ENCODE results near the gene ANGPTL8. TPM values are rescaled to one million over a fixed set of nuclear protein-coding genes. Genes with fewer than 3 reads are reported as not detected.

Gene ANGPTL8
- polyA plus RNA-seq, 2 of the 4 experiments (the other 2 are of a cell fraction) = 0.12 TPM; not detected in 1

DNA sequence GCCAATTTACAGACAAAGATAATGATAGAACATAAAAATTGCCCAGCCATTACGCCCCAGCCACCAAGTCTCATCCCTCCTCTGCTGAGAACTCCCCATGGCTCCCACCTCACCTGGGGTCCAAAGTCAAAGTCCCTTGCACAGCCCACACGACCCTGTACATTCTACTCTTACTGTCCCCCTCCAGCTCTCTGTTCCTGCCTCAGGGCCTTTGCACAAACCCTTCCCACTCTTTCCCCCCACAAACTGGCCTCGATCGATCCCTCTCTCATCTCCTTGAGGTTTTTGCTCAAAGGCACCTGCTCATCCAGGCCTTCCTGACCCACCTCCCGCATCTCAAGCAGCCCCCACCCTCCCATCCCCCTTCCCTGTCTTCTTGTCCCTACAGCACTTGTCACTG lies 21.6 kb downstream of the ANGPTL8 start:
- FAIRE-seq (no peak), ATAC-seq (no peak), DNase-seq (ENCODE audit: low read depth in 1 of 2, low spot score in 1 of 2) (no peak)
- Histone ChIP-seq H3K27ac (no peak overlapping the region), H3K4me1 (peaks cover 26% of the 10 kb centered on the region), H3K4me2 (peak overlapping the region; percentile 91; the same call in 2 of the 3 replicates), H3K4me3 (no peak overlapping the region), H3K9me3 (no peaks in the 10 kb centered on the region)
- 74% methylated on average over 5 of the region's 5 CpGs for WGBS (ENCODE audit: missing lambda C conversion rate)
- ChIA-PET CTCF (no interaction called here), POLR2A (no interaction called here)
- no peak for TF ChIP-seq NFE2L2 (conservative IDR thresholded peaks at IDR 0.05; ENCODE audit: low read length)
- TF ChIP-seq HEYL (CRISPR knock-in tag; IDR thresholded peaks at IDR 0.05) = no peak
- TF ChIP-seq RCOR1 (IDR thresholded peaks at IDR 0.05; ENCODE audit: low read depth, low read length) = no peak
- no peak for TF ChIP-seq FOXS1 (CRISPR knock-in tag; IDR thresholded peaks at IDR 0.05)
- TF ChIP-seq FOSB (CRISPR knock-in tag; IDR thresholded peaks at IDR 0.05) = no peak

DNA sequence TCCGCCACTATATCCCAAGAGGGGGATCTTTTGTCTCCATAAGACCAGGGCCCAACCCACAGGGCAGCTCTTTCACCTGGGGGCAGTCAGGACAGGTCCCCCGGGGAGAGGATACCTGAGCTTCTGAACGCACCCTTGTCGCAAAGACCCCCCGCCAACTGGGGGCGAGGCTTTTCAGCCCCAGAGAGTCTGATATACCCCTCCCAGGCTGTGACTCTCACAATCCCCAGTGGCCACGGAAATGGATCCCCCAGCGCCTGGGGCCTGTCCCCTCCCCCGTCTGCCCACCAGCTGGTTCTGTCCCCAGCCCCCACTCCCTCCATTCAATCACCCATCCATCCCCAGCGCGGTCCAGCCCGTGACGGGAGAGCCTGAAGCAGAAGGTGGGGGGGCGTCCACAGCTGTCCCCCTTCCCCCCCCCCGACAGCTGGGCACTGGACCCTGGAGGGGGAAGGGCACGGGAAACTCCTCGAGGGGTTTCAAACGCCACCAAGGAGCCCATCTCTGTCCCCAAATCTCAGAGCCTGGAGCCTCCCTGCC lies 22.1 kb downstream of the ANGPTL8 start:
- H3K4me2 ChIP-seq = peak overlapping the region; percentile 91
- H3K4me1 ChIP-seq = peaks cover 31% of the 10 kb centered on the region
- ATAC-seq = no peak
- H3K9me3 ChIP-seq = no peaks in the 10 kb centered on the region
- 85% methylated on average over 4 of the region's 18 CpGs for WGBS (ENCODE audit: missing lambda C conversion rate)
- H3K27ac ChIP-seq = peak overlapping the region; percentile 94 to 97
- ChIA-PET POLR2A (no interaction called here), CTCF (no interaction called here)
- DNase-seq (ENCODE audit: low read depth in 1 of 2, low spot score in 1 of 2) = no peak
- no peak for TF ChIP-seq SMC3 (IDR thresholded peaks at IDR 0.05)
- TF ChIP-seq CBX8 (IDR thresholded peaks at IDR 0.05) = no peak
- TF ChIP-seq JUN (IDR thresholded peaks at IDR 0.05) = no peak
- TF ChIP-seq, protein P1, sequence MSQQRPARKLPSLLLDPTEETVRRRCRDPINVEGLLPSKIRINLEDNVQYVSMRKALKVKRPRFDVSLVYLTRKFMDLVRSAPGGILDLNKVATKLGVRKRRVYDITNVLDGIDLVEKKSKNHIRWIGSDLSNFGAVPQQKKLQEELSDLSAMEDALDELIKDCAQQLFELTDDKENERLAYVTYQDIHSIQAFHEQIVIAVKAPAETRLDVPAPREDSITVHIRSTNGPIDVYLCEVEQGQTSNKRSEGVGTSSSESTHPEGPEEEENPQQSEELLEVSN (IDR thresholded peaks at IDR 0.05; ENCODE audit: borderline replicate concordance, low read depth) = no peak
- no peak for TF ChIP-seq KDM5A (IDR thresholded peaks at IDR 0.05)
- TF ChIP-seq NPAS2 (CRISPR knock-in tag; IDR thresholded peaks at IDR 0.05; ENCODE audit: borderline replicate concordance) = no peak
- TF ChIP-seq, protein P2, sequence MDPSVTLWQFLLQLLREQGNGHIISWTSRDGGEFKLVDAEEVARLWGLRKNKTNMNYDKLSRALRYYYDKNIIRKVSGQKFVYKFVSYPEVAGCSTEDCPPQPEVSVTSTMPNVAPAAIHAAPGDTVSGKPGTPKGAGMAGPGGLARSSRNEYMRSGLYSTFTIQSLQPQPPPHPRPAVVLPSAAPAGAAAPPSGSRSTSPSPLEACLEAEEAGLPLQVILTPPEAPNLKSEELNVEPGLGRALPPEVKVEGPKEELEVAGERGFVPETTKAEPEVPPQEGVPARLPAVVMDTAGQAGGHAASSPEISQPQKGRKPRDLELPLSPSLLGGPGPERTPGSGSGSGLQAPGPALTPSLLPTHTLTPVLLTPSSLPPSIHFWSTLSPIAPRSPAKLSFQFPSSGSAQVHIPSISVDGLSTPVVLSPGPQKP (IDR thresholded peaks at IDR 0.05; ENCODE audit: low read depth, low read length) = no peak
- no peak for TF ChIP-seq PHF8 (IDR thresholded peaks at IDR 0.05; ENCODE audit: borderline replicate concordance, low read depth)
- no peak for TF ChIP-seq RFX5 (IDR thresholded peaks at IDR 0.05)
- no peak for TF ChIP-seq EHF (CRISPR knock-in tag; IDR thresholded peaks at IDR 0.05)
- TF ChIP-seq, protein P3, sequence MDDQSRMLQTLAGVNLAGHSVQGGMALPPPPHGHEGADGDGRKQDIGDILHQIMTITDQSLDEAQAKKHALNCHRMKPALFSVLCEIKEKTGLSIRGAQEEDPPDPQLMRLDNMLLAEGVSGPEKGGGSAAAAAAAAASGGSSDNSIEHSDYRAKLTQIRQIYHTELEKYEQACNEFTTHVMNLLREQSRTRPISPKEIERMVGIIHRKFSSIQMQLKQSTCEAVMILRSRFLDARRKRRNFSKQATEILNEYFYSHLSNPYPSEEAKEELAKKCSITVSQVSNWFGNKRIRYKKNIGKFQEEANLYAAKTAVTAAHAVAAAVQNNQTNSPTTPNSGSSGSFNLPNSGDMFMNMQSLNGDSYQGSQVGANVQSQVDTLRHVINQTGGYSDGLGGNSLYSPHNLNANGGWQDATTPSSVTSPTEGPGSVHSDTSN (IDR thresholded peaks at IDR 0.05) = no peak
- TF ChIP-seq JUNB (IDR thresholded peaks at IDR 0.05) = no peak
- TF ChIP-seq, protein P4, sequence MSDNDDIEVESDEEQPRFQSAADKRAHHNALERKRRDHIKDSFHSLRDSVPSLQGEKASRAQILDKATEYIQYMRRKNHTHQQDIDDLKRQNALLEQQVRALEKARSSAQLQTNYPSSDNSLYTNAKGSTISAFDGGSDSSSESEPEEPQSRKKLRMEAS (IDR thresholded peaks at IDR 0.05) = no peak
- no peak for TF ChIP-seq MAFK (IDR thresholded peaks at IDR 0.05; ENCODE audit: partially characterized antibody)
- TF ChIP-seq FOXS1 (CRISPR knock-in tag; IDR thresholded peaks at IDR 0.05) = no peak
- TF ChIP-seq BHLHE40 (IDR thresholded peaks at IDR 0.05; ENCODE audit: low read depth, low read length) = no peak
- TF ChIP-seq, protein P5, sequence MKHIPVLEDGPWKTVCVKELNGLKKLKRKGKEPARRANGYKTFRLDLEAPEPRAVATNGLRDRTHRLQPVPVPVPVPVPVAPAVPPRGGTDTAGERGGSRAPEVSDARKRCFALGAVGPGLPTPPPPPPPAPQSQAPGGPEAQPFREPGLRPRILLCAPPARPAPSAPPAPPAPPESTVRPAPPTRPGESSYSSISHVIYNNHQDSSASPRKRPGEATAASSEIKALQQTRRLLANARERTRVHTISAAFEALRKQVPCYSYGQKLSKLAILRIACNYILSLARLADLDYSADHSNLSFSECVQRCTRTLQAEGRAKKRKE (CRISPR knock-in tag; IDR thresholded peaks at IDR 0.05; ENCODE audit: low read depth) = no peak
- TF ChIP-seq EHMT2 (IDR thresholded peaks at IDR 0.05; ENCODE audit: low read depth) = no peak
- FAIRE-seq = no peak
- H3K4me3 ChIP-seq = peak overlapping the region; percentile 97

All from A549 (cell line).